Astrocyte (in vitro differentiated cells and primary cell): ENCODE data around the gene MPRIP.

Experiments used
- CTCF ChIP-seq: IDR thresholded peaks from 2 replicates; pipeline ENCODE4 v1.5.1; 2011; ENCODE audit warnings: low read depth, mild to moderate bottlenecking, inconsistent platforms, low read length, moderate library complexity; ENCODE audit not compliant: insufficient read depth
- EZH2 ChIP-seq: IDR thresholded peaks from 2 replicates; pipeline ENCODE4 v1.6.1; 2012; ENCODE audit warnings: mild to moderate bottlenecking, low read length, inconsistent platforms; ENCODE audit not compliant: insufficient read depth

GRCh38 chr17:17119533-17119932 lies 77.3 kb downstream of the MPRIP start:
- TF ChIP-seq EZH2 (no peak), CTCF (no peak)
